ENCODE measurements around the gene RFESD. TPM values are rescaled to one million over a fixed set of nuclear protein-coding genes. Genes with fewer than 3 reads are reported as not detected.
"Not testable (repeated sequence)": the region's sequence is repeated elsewhere in the genome, so short reads cannot be mapped to it uniquely, and the experiment has no call there.

RFESD gene
- total RNA-seq, 4 donors from 2014 or later, result 1.1 to 1.4 TPM; not detected in 2

DNA sequence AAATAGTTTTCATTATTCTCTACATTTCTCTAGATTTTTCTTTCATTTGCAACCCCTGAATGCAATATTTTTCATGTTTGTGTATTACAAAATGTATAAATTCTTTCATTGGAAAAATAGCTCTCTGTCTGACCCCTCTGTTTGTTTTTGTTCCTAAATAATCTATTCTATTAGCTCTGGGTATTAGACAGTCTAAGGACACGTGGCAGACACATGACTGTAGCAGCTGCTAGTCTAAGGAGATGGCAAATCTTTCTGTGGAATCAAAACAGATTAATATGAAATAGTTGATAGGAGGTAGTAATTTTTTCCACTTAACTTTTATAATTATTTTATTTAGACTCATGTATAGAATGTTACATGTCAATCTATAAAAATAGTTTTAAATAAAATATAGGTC lies 57.6 kb downstream of the RFESD start:
- Histone ChIP-seq H3K9me3 (no peaks in the 10 kb centered on the region), H3K27me3 (no peaks in the 10 kb centered on the region), H3K27ac (no peak overlapping the region), H3K4me1 (no peaks in the 10 kb centered on the region), H3K36me3 (no peaks in the 10 kb centered on the region), H3K4me3 (no peak overlapping the region)
- TF ChIP-seq POLR2A (IDR thresholded peaks at IDR 0.05) (no peak), CTCF (IDR thresholded peaks at IDR 0.05) (no peak)
- 73 to 74% methylated on average over 1 of the region's 1 CpG for WGBS, 2 donors (ENCODE audit: low coverage in 1 of 2)
- intact Hi-C loops (cut with DNase I; ENCODE audit: low total_unique reads) (no loop called here), in situ Hi-C loops (cut with MboI; ENCODE audit: low pct_ligation_motif_present in 1 of 4, low pct_unique_long_range_greater_than_20kb in 1 of 4, low sequenced_read_pairs in 3 of 4) (no loop called here)
- DNase-seq, result no peak

- H3K9me3 ChIP-seq; H3K27me3 ChIP-seq; in situ Hi-C loops (cut with MboI; ENCODE audit: low pct_ligation_motif_present in 1 of 4, low pct_unique_long_range_greater_than_20kb in 1 of 4, low sequenced_read_pairs in 3 of 4); DNase-seq; H3K4me1 ChIP-seq; H3K27ac ChIP-seq; H3K4me3 ChIP-seq; intact Hi-C loops (cut with DNase I; ENCODE audit: low total_unique reads); H3K36me3 ChIP-seq: not testable (repeated sequence)
- 86% methylated on average over 1 to 5 of the region's 5 CpGs for WGBS, 2 donors (ENCODE audit: low coverage in 1 of 2)
Observed at GRCh38 chr5:95706196-95706595, 59.6 kb downstream of the RFESD start.

- Histone ChIP-seq H3K4me3 (no peak overlapping the region), H3K9me3 (no peaks in the 10 kb centered on the region), H3K4me1 (peaks cover 0 to 8% (median 0%) of the 10 kb centered on the region in 4 donors), H3K36me3 (no peaks in the 10 kb centered on the region), H3K27me3 (no peaks in the 10 kb centered on the region), H3K27ac (no peak overlapping the region)
- intact Hi-C loops (cut with DNase I; ENCODE audit: low total_unique reads), result no loop called here
- WGBS, 2 donors (ENCODE audit: low coverage in 1 of 2), result 84 to 90% methylated on average over 9 of the region's 9 CpGs
- in situ Hi-C loops (cut with MboI; ENCODE audit: low pct_ligation_motif_present in 1 of 4, low pct_unique_long_range_greater_than_20kb in 1 of 4, low sequenced_read_pairs in 3 of 4), result no loop called here
- DNase-seq, result no peak
- no peak for TF ChIP-seq POLR2AphosphoS5 (IDR thresholded peaks at IDR 0.05)
- no peak for TF ChIP-seq CTCF (IDR thresholded peaks at IDR 0.05)
- no peak for TF ChIP-seq POLR2A (IDR thresholded peaks at IDR 0.05)
- TF ChIP-seq EP300 (IDR thresholded peaks at IDR 0.05; ENCODE audit: low read depth), result no peak
Observed at GRCh38 chr5:95707055-95707454, 60.5 kb downstream of the RFESD start.

Other genes with a start within 250 kb of the RFESD start
- gene SKIC3, start 91.8 kb upstream of the RFESD start, total RNA-seq, result 10 to 100 TPM; 28.1 to 72.1 (median 46.0) TPM
- gene ARSK, start 91.7 kb upstream of the RFESD start, total RNA-seq, result 1 to 10 TPM in 2 of 4 donors, under 1 TPM in 2; 0.40 to 5.6 (median 1.8) TPM
- gene GPR150, start 26.7 kb upstream of the RFESD start, total RNA-seq, result under 1 TPM in 2 of 4 donors, not detected in 2; 0.41 to 0.60 TPM
- 1 to 10 TPM in 1 of 4 donors, under 1 TPM in 1, not detected in 2; 0.82 to 1.5 TPM for gene SPATA9, start 36.2 kb downstream of the RFESD start, total RNA-seq
- gene RHOBTB3, start 84.6 kb downstream of the RFESD start, total RNA-seq, result 100 to 1,000 TPM in 1 of 4 donors, 10 to 100 TPM in 3; 53.0 to 143 (median 84.2) TPM
- 100 to 1,000 TPM in 1 of 4 donors, 10 to 100 TPM in 3; 50.5 to 112 (median 64.4) TPM for gene GLRX, start 175.9 kb downstream of the RFESD start, total RNA-seq